ENCODE measurements around the gene TERB2. TPM values are rescaled to one million over a fixed set of nuclear protein-coding genes. Genes with fewer than 3 reads are reported as not detected.
"Not testable (repeated sequence)": the region's sequence is repeated elsewhere in the genome, so short reads cannot be mapped to it uniquely, and the experiment has no call there.

The TERB2 gene
- total RNA-seq, 1 experiment from 2014 or later: not detected

DNA sequence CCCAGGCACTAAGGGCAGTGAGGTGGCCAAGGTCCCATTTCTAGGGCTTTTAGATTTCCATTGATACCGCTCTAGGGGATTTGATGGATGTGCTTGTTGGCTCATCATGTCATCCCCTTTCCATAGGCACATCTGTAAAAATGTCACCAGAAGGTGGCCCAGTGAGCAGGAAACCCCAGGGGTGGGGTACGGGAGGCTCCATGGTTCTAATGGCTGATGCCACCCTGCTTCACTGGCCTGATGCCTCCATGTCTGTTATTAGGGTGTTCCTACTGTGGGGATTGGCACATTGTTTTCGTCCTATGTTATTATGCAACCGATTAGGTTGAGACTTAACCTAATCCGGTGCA is 32.4 kb downstream of the TERB2 start:
- H3K27me3 ChIP-seq (ENCODE audit: insufficient read depth, low read length); CTCF ChIA-PET; H3K4me2 ChIP-seq (ENCODE audit: low read length); H3K27ac ChIP-seq (ENCODE audit: low read depth, low read length); H3K9ac ChIP-seq (ENCODE audit: low read length); H3K9me3 ChIP-seq (ENCODE audit: control insufficient read depth in 1 of 2, insufficient read depth in 1 of 2, low read depth in 1 of 2, low read length in 2 of 2); BruUV-seq (replicated peaks); POLR2A ChIA-PET; H4K20me1 ChIP-seq (ENCODE audit: insufficient read depth); H3K4me3 ChIP-seq (replicated peaks in 1 of 2; ENCODE audit: low read depth in 1 of 2, low read length in 2 of 2); H3K9me2 ChIP-seq (ENCODE audit: insufficient read depth); DNase-seq (ENCODE audit: low read depth, low spot score); H3K36me3 ChIP-seq (ENCODE audit: control insufficient read depth in 1 of 2, insufficient read depth in 2 of 2, low read length in 2 of 2); H3K4me1 ChIP-seq (ENCODE audit: control insufficient read depth in 1 of 2, insufficient read depth in 2 of 2, low read length in 2 of 2); H3K79me2 ChIP-seq (ENCODE audit: insufficient read depth, low read length); intact Hi-C loops (cut with micrococcal nuclease); H2AFZ ChIP-seq (ENCODE audit: low read depth, low read length, poor library complexity, severe bottlenecking); RAD21 ChIA-PET (ENCODE audit: low non-redundant PET in 1 of 2, low total read pairs in 2 of 2, uncharacterized antibody in 2 of 2, unreplicated experiment in 2 of 2): not testable (repeated sequence)
- 0 out of 6 replicates have a peak, but pooled peaks of 1 of the 3 experiments have one; percentile 11 for TF ChIP-seq CTCF (IDR thresholded peaks at IDR 0.05 in 2 of 3, conservative IDR thresholded peaks at IDR 0.05 in 1 of 3; ENCODE audit: borderline replicate concordance in 1 of 3, insufficient read depth in 1 of 3, low read depth in 2 of 3, low read length in 2 of 3)
- ATAC-seq: peak; percentile 72

- intact Hi-C loops (cut with micrococcal nuclease); CTCF ChIA-PET: not testable (repeated sequence)
These were observed 41.1 kb downstream of the TERB2 start for GRCh38 chr15:44997632-44998031.

More at GRCh38 chr15:44997632-44998031, 41.1 kb downstream of the TERB2 start:
- DNase-seq (ENCODE audit: low read depth, low spot score); H4K20me1 ChIP-seq (ENCODE audit: insufficient read depth); H3K4me2 ChIP-seq (ENCODE audit: low read length); H3K9me3 ChIP-seq (ENCODE audit: control insufficient read depth in 1 of 2, insufficient read depth in 1 of 2, low read depth in 1 of 2, low read length in 2 of 2); H3K4me3 ChIP-seq (replicated peaks in 1 of 2; ENCODE audit: low read depth in 1 of 2, low read length in 2 of 2); H3K27me3 ChIP-seq (ENCODE audit: insufficient read depth, low read length); POLR2A ChIA-PET; H3K4me1 ChIP-seq (ENCODE audit: control insufficient read depth in 1 of 2, insufficient read depth in 2 of 2, low read length in 2 of 2); H3K36me3 ChIP-seq (ENCODE audit: control insufficient read depth in 1 of 2, insufficient read depth in 2 of 2, low read length in 2 of 2); H3K9ac ChIP-seq (ENCODE audit: low read length); H2AFZ ChIP-seq (ENCODE audit: low read depth, low read length, poor library complexity, severe bottlenecking); H3K27ac ChIP-seq (ENCODE audit: low read depth, low read length); ATAC-seq; BruUV-seq (replicated peaks); H3K9me2 ChIP-seq (ENCODE audit: insufficient read depth); H3K79me2 ChIP-seq (ENCODE audit: insufficient read depth, low read length); RAD21 ChIA-PET (ENCODE audit: low non-redundant PET in 1 of 2, low total read pairs in 2 of 2, uncharacterized antibody in 2 of 2, unreplicated experiment in 2 of 2): not testable (repeated sequence)
